GM18526 (cell line): ENCODE measurements around the gene ZFPM1.

Source experiments
- POLR2A ChIP-seq: IDR thresholded peaks from 3 replicates; pipeline ENCODE4 v1.6.1; 2011; ENCODE audit not compliant: insufficient read length; ENCODE audit errors: extremely low read depth

Gene ZFPM1

DNA sequence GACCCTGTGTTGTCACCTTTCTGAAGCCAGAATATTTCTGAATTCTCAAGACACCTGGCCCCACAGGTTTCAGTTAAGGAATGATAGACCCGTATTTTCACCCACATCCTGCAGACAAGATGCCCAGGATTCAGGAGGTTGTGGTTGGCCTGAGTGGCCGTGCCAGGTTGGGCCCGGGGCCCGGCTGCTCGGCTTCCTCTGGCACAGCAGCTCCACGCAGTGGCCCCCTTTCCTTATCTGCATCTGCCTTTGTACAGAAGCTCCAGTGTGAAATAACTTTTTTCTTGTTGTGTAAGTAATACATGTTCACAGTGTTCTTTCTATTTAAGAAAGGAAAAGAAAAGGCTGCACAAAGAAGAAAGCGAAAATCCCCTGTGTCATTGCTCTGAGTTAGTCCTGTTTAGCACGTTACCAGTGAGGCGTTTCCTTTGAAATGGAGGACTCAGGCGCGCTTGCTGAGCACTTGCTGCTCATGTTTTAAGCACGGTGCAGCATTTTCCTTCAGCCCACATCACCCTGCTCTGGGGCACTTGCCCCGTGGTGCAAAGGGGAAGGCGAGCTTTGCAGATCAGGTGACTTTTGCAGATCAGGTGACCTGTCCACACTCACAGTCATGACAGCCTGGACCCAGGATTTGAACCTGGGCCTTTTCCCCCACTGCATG is 130.0 kb downstream of the ZFPM1 start:
- no peak for TF ChIP-seq POLR2A

GRCh38 chr16:88584676-88585075 is 131.6 kb downstream of the ZFPM1 start:
- TF ChIP-seq POLR2A = no peak

DNA sequence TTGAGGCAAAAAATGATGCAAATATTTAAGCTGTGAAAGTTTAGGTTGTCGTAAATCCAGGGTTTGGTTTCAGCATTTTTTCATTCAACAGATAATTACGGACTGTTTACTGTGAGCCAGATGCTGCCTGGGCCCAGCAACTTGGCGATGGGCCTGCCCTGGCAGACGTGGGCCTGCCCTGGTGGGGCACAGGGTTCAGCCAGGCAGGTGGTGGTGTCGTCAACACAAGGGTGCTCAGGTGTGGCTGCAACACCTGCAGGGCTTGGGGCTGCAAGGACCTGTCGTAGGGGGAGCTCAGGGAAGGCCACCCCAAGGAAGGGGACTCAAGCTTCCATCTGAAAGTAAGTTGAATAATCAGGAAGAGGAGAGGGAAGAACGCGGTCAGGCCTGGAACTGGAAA is 132.2 kb downstream of the ZFPM1 start:
- TF ChIP-seq POLR2A = no peak

DNA sequence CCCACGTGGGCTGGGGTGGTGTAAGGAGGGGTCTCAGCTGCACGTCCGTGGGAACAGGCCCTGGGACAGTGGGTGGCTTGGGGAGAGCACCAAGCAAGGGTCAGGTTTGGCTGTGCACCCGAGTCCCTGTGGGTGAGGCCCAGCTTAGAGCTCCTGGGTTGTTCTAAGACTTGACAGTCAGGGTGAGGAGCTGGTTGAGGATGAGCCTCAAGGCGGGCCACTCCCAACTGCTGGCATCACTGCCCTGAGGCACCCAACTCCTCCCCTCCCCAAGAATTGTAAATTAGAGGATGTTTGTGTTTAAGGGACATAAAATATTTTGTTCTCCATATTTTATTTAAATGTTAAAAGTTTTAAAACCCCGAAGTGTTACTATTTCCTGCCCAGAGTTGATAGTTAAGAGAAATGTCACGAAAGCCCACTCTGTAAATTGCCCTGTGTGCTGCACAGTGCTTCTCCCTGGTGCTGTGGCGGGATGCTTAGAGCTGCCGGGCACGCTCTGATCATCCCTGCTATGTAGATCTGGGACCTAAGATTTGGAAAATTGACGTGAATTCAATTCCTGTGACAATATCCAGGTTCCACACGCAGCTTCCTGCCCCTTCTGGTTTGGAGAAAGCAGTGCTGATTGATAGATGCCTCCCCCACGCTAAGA is 133.0 kb downstream of the ZFPM1 start:
- TF ChIP-seq POLR2A = no peak
